HCT116 (cell line): Measurements from ENCODE around the gene VPS39. TPM values are rescaled to one million over a fixed set of nuclear protein-coding genes. Genes with fewer than 3 reads are reported as not detected.

Experiments used
- ATAC-seq: fragments of 200-7000 bp; cut with Tn5 transposase; 2 replicates; pipeline ENCODE4 v1.9.1; 2020; ENCODE audit warnings: mild to moderate bottlenecking, moderate library complexity
- BruUV-seq: library from RNA; stranded (reverse); fragments of 400-500 nt; replicated peaks from 2 replicates; lab custom pipeline; 2021; lab: Mats Ljungman, UMichigan
- CTCF ChIA-PET: fragments of 300-600 bp; sonication (Branson Sonifier 250); formaldehyde crosslinking; loops from one replicate; lab custom pipeline; 2021; ENCODE audit warnings: antibody characterized with exemption; lab: Charles Lee
- POLR2A ChIA-PET: fragments of 300-600, 350-600 bp; sonication (Branson Sonifier 250); formaldehyde crosslinking; loops from one replicate; lab custom pipeline; 2021; ENCODE audit warnings: antibody characterized with exemption; lab: Charles Lee
- RAD21 ChIA-PET, 2 experiments: fragments of 300-600 bp; sonication (Branson Sonifier 250); formaldehyde crosslinking; loops; one replicate each; lab custom pipeline; 2023; ENCODE audit warnings: low total read pairs in 2 of 2; ENCODE audit not compliant: uncharacterized antibody in 2 of 2, unreplicated experiment in 2 of 2, low non-redundant PET in 1 of 2; lab: Charles Lee
- DNase-seq: peaks from one replicate; pipeline ENCODE4 v3.0.0-alpha.2; 2010; ENCODE audit warnings: low read depth, low spot score
- H2AFZ ChIP-seq: fragments of 200-600 bp; shearing (Covaris generic), sonication (generic); 2 replicates; pipeline ENCODE4 v1.6.1; 2017; ENCODE audit warnings: low read depth, mixed run types, mixed read lengths, antibody characterized with exemption, low read length; ENCODE audit not compliant: poor library complexity, severe bottlenecking
- H3K27ac ChIP-seq: 2 replicates; pipeline ENCODE4 v1.5.1; 2012; ENCODE audit warnings: low read depth, low read length
- H3K27me3 ChIP-seq: fragments of 200-600 bp; sonication (generic); 2 replicates; pipeline ENCODE4 v1.6.1; 2016; ENCODE audit warnings: mixed run types, low read length, mixed read lengths; ENCODE audit not compliant: insufficient read depth
- H3K36me3 ChIP-seq, 2 experiments: fragments of 200-500 bp in 1 of 2; fragments of 200-600 bp in 1 of 2; sonication (Bioruptor generic) in 1 of 2; sonication (generic) in 1 of 2; 2 replicates each; pipeline versions ENCODE4 v1.5.1 to v1.6.1; 2014 to 2016; ENCODE audit warnings: low read length in 2 of 2, inconsistent platforms in 1 of 2, mixed read lengths in 1 of 2, mixed run types in 1 of 2; ENCODE audit not compliant: insufficient read depth in 2 of 2, control insufficient read depth in 1 of 2
- H3K4me1 ChIP-seq, 2 experiments: fragments of 200-600 bp in 1 of 2; sonication (generic) in 1 of 2; 2 replicates each; pipeline versions ENCODE4 v1.5.1 to v1.6.1; 2012 to 2017; ENCODE audit warnings: low read length in 2 of 2, inconsistent platforms in 1 of 2, mild to moderate bottlenecking in 1 of 2, mixed read lengths in 1 of 2, mixed run types in 1 of 2, moderate library complexity in 1 of 2; ENCODE audit not compliant: insufficient read depth in 2 of 2, control insufficient read depth in 1 of 2
- H3K4me2 ChIP-seq: fragments of 200-600 bp; sonication (generic); 2 replicates; pipeline ENCODE4 v1.6.1; 2017; ENCODE audit warnings: mixed run types, low read length, mixed read lengths
- H3K4me3 ChIP-seq, 2 experiments: fragments of 200-600 bp in 1 of 2; sonication (generic) in 1 of 2; replicated peaks in 1 of 2; 2 replicates each; pipeline ENCODE4 v1.5.1; 2011 to 2016; ENCODE audit warnings: low read length in 2 of 2, control low read depth in 1 of 2, low read depth in 1 of 2, mild to moderate bottlenecking in 1 of 2, mixed read lengths in 1 of 2, mixed run types in 1 of 2
- H3K79me2 ChIP-seq: fragments of 200-600 bp; sonication (generic); 2 replicates; pipeline ENCODE4 v1.6.1; 2017; ENCODE audit warnings: mild to moderate bottlenecking, mixed run types, low read length, moderate library complexity, mixed read lengths; ENCODE audit not compliant: insufficient read depth
- H3K9ac ChIP-seq: fragments of 200-600 bp; sonication (generic); 2 replicates; pipeline ENCODE4 v1.6.1; 2016; ENCODE audit warnings: low read length, mixed read lengths
- H3K9me2 ChIP-seq: fragments of 200-600 bp; sonication (generic), shearing (Covaris generic); 2 replicates; pipeline ENCODE4 v1.6.1; 2017; ENCODE audit warnings: mixed run types, mild to moderate bottlenecking, moderate library complexity; ENCODE audit not compliant: insufficient read depth
- H3K9me3 ChIP-seq, 2 experiments: fragments of 200-500 bp in 1 of 2; fragments of 200-600 bp in 1 of 2; sonication (Bioruptor generic) in 1 of 2; sonication (generic) in 1 of 2; 2 replicates each; pipeline ENCODE4 v1.6.1; 2014 to 2017; ENCODE audit warnings: low read length in 2 of 2, mixed read lengths in 2 of 2, inconsistent platforms in 1 of 2, low read depth in 1 of 2, mild to moderate bottlenecking in 1 of 2, mixed run types in 1 of 2, moderate library complexity in 1 of 2; ENCODE audit not compliant: control insufficient read depth in 1 of 2, insufficient read depth in 1 of 2
- H4K20me1 ChIP-seq: fragments of 200-600 bp; sonication (generic), shearing (Covaris generic); 2 replicates; pipeline ENCODE4 v1.6.1; 2017; ENCODE audit warnings: mixed run types, mild to moderate bottlenecking, moderate library complexity; ENCODE audit not compliant: insufficient read depth
- CEBPB ChIP-seq: IDR thresholded peaks from 2 replicates; pipeline ENCODE4 v1.6.1; 2012; ENCODE audit warnings: low read depth
- CTCF ChIP-seq, 3 experiments: fragments of 200-600 bp in 1 of 3; sonication (generic) in 1 of 3; IDR thresholded peaks in 2 of 3; conservative IDR thresholded peaks in 1 of 3; 2 replicates each; pipeline ENCODE4 v1.5.1; 2012 to 2017; ENCODE audit warnings: low read depth in 2 of 3, low read length in 2 of 3, antibody characterized with exemption in 1 of 3, borderline replicate concordance in 1 of 3, control low read depth in 1 of 3, mild to moderate bottlenecking in 1 of 3, mixed read lengths in 1 of 3, mixed run types in 1 of 3, moderate library complexity in 1 of 3; ENCODE audit not compliant: insufficient read depth in 1 of 3
- EZH2 ChIP-seq: fragments of 200-600 bp; sonication (generic); IDR thresholded peaks from 2 replicates; pipeline ENCODE4 v1.6.1; 2017; ENCODE audit warnings: antibody characterized with exemption, mixed run types
- EZH2phosphoT487 ChIP-seq: fragments of 200-600 bp; IDR thresholded peaks from 2 replicates; pipeline ENCODE4 v1.6.1; 2018; ENCODE audit warnings: antibody characterized with exemption, borderline replicate concordance
- JUND ChIP-seq: IDR thresholded peaks from 2 replicates; pipeline ENCODE4 v1.6.1; 2012
- POLR2A ChIP-seq: IDR thresholded peaks from 2 replicates; pipeline ENCODE4 v1.7.0; 2011; ENCODE audit warnings: borderline replicate concordance; ENCODE audit not compliant: insufficient read depth, insufficient read length; ENCODE audit errors: extremely low read depth
- POLR2AphosphoS5 ChIP-seq: IDR thresholded peaks from 2 replicates; pipeline ENCODE4 v1.6.1; 2011; ENCODE audit warnings: mild to moderate bottlenecking, low read depth, low read length, moderate library complexity
- REST ChIP-seq: IDR thresholded peaks from 2 replicates; pipeline ENCODE4 v1.6.1; 2012; ENCODE audit warnings: low read depth
- SP1 ChIP-seq: IDR thresholded peaks from 2 replicates; pipeline ENCODE4 v1.6.1; 2012; ENCODE audit warnings: low read depth
- TCF7L2 ChIP-seq: IDR thresholded peaks from 2 replicates; pipeline ENCODE4 v1.7.0; 2011; ENCODE audit warnings: borderline replicate concordance, inconsistent platforms; ENCODE audit not compliant: insufficient read depth, insufficient read length; ENCODE audit errors: extremely low read depth
- ZBTB33 ChIP-seq: IDR thresholded peaks from 2 replicates; pipeline ENCODE4 v1.6.1; 2011; ENCODE audit warnings: mild to moderate bottlenecking, low read length, moderate library complexity; ENCODE audit not compliant: insufficient replicate concordance; ENCODE audit errors: extremely low read depth
- ZNF274 ChIP-seq: fragments of 200-500 bp; sonication (Bioruptor generic); IDR thresholded peaks from 2 replicates; pipeline ENCODE4 v1.6.1; 2014; ENCODE audit warnings: mild to moderate bottlenecking, low read depth, low read length, inconsistent platforms
- intact Hi-C: fragments of 100-400 bp; cut with micrococcal nuclease; formaldehyde crosslinking; loops from 2 replicates; pipeline ENCODE4 v1.10.0; 2022
- total RNA-seq: library from RNA; stranded (reverse); gene quantifications from one replicate; pipeline ENCODE4 v1.2.1, GENCODE V29; 2021; ENCODE audit not compliant: unreplicated experiment

The VPS39 gene
- total RNA-seq, 1 experiment from 2014 or later = 40.1 TPM

- Histone ChIP-seq H3K9ac (no peak overlapping the region), H2AFZ (no peak overlapping the region), H3K4me1 (no peaks in the 10 kb centered on the region), H4K20me1 (no peaks in the 10 kb centered on the region), H3K9me3 (no peaks in the 10 kb centered on the region), H3K79me2 (no peaks in the 10 kb centered on the region), H3K27ac (no peak overlapping the region), H3K4me2 (no peak overlapping the region), H3K36me3 (peaks cover 11 to 27% of the 10 kb centered on the region in 2 experiments; a peak in 3 of 4 replicates), H3K27me3 (no peaks in the 10 kb centered on the region), H3K4me3 (no peak overlapping the region), H3K9me2 (no peaks in the 10 kb centered on the region)
- no peak for ATAC-seq
- RAD21 ChIA-PET = no interaction called here
- CTCF ChIA-PET = no interaction called here
- TF ChIP-seq ZNF274 (no peak), JUND (no peak), REST (no peak), SP1 (no peak), ZBTB33 (no peak), POLR2A (no peak), POLR2AphosphoS5 (no peak), CTCF (IDR thresholded peaks at IDR 0.05 in 2 of 3, conservative IDR thresholded peaks at IDR 0.05 in 1 of 3; ENCODE audit: borderline replicate concordance in 1 of 3, insufficient read depth in 1 of 3, low read depth in 2 of 3, low read length in 2 of 3) (no peak), EZH2phosphoT487 (no peak), TCF7L2 (no peak), CEBPB (no peak), EZH2 (no peak)
- intact Hi-C loops = no loop called here
- DNase-seq = no peak
- BruUV-seq = no TSS peak
- POLR2A ChIA-PET = no interaction called here
Observed at GRCh38 chr15:42182328-42182886, 25.7 kb downstream of the VPS39 start.
